ENCODE measurements around the gene AHSP. TPM values are rescaled to one million over a fixed set of nuclear protein-coding genes. Genes with fewer than 3 reads are reported as not detected.
"Not testable (repeated sequence)": the region's sequence is repeated elsewhere in the genome, so short reads cannot be mapped to it uniquely, and the experiment has no call there.

AHSP gene
- total RNA-seq, 4 donors from 2014 or later: not detected

DNA sequence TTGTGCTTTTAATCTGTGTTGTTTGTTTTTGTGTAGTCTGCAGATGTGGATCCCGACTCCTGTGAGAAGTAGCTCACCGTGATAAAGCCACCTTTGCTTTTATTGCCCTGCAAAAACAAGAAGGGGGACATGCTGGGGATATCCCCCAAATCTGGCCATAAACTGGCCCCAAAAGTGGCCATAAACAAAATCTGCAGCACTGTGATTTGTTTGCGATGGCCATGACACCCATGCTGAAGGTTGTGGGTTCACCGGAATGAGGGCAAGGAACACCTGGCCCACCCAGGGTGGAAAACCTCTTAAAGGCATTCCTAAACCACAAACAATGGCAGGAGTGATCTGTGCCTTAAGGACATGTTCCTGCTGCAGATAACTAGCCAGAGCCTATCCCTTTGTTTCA lies 15.1 kb downstream of the AHSP start:
- Histone ChIP-seq H3K4me1 (peaks cover 0 to under 1% (median 0%) of the 10 kb centered on the region in 4 donors), H3K4me3 (no peak overlapping the region)
- 84 to 92% methylated on average over 4 of the region's 4 CpGs for WGBS, 2 donors

DNA sequence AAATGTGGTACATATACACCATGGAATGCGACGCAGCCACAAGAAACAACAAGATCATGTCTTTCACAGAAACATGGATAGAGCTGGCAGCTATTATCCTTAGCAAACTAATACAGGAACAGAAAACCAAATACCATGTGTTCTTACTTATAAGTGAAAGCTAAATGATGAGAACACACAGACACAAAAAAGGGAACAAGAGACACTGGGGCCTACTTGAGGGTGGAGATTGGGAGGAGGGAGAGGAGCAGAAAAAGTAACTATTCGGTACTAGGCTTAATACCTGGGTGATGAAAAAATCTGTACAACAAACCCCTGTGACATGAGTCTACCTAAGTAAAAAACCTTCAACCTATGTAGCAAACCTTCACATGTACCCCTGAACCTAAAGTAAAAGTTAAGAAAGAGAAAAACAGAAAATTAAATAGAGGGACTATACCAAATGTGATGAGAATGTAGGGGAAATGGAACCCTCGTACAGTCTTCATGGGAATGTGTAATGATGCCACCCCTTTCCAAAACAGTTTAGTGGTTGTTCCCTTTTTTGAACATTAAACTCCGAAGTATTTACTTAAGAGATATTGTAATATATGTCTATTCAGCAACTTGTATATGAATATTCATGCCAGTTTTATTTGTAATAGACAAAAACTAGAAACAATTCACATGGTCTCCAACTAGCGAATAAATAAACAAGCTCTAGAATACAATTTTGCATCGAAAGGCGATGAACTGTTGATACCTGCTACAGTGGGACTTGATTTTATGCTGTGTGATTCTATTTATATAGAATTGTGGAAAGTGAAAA lies 33.9 kb downstream of the AHSP start:
- H3K9me3 ChIP-seq: no peaks in the 10 kb centered on the region
- no peaks in the 10 kb centered on the region for H3K4me1 ChIP-seq
- no peak overlapping the region for H3K27ac ChIP-seq
- no peaks in the 10 kb centered on the region for H3K36me3 ChIP-seq
- WGBS, 2 donors: 71 to 84% methylated on average over 8 of the region's 8 CpGs
- no peak overlapping the region for H3K4me3 ChIP-seq
- no peaks in the 10 kb centered on the region for H3K27me3 ChIP-seq
- DNase-seq (ENCODE audit: low spot score in 2 of 2): no peak
- TF ChIP-seq POLR2A (IDR thresholded peaks at IDR 0.05): no peak
- no peak for TF ChIP-seq EP300 (IDR thresholded peaks at IDR 0.05)
- TF ChIP-seq, protein P1, sequence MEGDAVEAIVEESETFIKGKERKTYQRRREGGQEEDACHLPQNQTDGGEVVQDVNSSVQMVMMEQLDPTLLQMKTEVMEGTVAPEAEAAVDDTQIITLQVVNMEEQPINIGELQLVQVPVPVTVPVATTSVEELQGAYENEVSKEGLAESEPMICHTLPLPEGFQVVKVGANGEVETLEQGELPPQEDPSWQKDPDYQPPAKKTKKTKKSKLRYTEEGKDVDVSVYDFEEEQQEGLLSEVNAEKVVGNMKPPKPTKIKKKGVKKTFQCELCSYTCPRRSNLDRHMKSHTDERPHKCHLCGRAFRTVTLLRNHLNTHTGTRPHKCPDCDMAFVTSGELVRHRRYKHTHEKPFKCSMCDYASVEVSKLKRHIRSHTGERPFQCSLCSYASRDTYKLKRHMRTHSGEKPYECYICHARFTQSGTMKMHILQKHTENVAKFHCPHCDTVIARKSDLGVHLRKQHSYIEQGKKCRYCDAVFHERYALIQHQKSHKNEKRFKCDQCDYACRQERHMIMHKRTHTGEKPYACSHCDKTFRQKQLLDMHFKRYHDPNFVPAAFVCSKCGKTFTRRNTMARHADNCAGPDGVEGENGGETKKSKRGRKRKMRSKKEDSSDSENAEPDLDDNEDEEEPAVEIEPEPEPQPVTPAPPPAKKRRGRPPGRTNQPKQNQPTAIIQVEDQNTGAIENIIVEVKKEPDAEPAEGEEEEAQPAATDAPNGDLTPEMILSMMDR (IDR thresholded peaks at IDR 0.05): no peak

More for the DNA sequence above, 15.1 kb downstream of the AHSP start:
- Histone ChIP-seq H3K36me3 (no peaks in the 10 kb centered on the region), H3K27ac (no peak overlapping the region), H3K9me3 (peaks cover 0 to 28% (median 0%) of the 10 kb centered on the region in 4 donors), H3K27me3 (peaks cover 0 to 19% of the 10 kb centered on the region in 2 donors)
- DNase-seq (ENCODE audit: low spot score in 2 of 2): no peak
- no peak for TF ChIP-seq EP300 (IDR thresholded peaks at IDR 0.05)
- TF ChIP-seq, protein P1 (IDR thresholded peaks at IDR 0.05): no peak
- TF ChIP-seq POLR2A (IDR thresholded peaks at IDR 0.05): no peak

DNA sequence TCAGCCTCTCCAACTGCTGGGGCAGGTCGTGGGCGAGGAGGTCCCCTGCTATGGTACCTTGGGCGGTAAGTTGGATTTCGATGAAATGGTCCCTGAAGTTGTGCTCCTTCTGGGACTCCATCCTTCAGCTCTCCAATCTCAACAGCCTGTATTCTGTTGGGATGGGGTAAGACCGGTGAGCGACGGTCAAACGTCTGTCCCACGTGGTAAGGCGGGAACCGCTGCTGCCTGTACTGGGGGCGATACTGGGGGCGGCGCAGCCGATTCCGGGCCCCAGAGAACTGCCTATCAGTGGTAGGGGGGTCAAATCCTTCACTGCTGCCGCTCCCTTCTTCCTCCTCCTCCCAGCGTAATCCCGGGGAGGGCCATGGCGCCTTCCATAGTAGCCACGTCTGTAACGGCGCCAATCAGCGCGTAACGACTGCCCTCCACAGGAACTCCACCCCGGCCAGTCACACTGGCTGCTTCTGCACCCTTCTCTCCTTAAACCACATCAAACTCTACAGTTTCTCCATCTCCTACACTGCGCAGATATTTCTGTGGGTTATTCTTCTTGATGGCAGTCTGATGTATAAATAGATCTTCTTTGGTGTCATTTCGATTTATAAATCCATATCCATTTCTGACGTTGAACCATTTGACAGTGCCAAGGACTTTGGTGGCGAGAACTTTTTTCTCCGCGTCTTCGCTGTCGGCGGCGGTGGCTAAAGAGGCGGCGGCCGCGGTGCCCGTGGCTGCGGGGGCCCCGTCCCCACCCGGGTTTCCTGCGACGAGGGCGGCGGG lies 41.1 kb downstream of the AHSP start:
- TF ChIP-seq, protein P1 (IDR thresholded peaks at IDR 0.05): no peak
- TF ChIP-seq EP300 (IDR thresholded peaks at IDR 0.05): no peak
- no peak for TF ChIP-seq POLR2A (IDR thresholded peaks at IDR 0.05)
- no peaks in the 10 kb centered on the region for H3K36me3 ChIP-seq
- H3K4me3 ChIP-seq: peak overlapping the region in 1 of 4 donors; percentile 33
- H3K9me3 ChIP-seq: no peaks in the 10 kb centered on the region
- no peak for DNase-seq (ENCODE audit: low spot score in 2 of 2)
- peaks cover 0 to 29% of the 10 kb centered on the region in 2 donors for H3K27me3 ChIP-seq
- H3K4me1 ChIP-seq: peaks cover 0 to 9% (median 0%) of the 10 kb centered on the region in 4 donors
- no peak overlapping the region for H3K27ac ChIP-seq
- 9 to 15% methylated on average over 42 to 49 of the region's 49 CpGs for WGBS, 2 donors

DNA sequence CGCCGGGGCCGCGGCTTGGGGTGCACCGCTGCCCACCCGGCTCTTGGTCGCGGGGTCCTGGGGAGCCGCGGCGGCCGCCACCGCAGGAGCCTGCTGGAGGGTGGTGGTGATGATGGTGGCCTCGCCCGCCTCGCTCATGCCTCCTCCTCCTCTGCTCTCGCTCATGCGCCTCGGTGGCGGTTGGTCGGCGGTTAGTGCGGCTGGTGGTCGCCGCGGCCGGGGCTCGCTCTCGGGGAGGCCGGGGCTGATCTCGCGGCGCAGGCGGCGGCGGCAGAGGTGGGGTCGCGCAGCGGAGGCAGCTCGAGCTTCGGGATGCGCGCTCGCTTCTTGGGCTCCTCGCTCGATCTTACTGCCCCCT lies 41.6 kb downstream of the AHSP start:
- Histone ChIP-seq H3K4me3 (peak overlapping the region in 1 of 4 donors; percentile 33), H3K27me3 (peaks cover 0 to 29% of the 10 kb centered on the region in 2 donors), H3K36me3 (no peaks in the 10 kb centered on the region), H3K9me3 (no peaks in the 10 kb centered on the region), H3K4me1 (peaks cover 0 to 9% (median 0%) of the 10 kb centered on the region in 4 donors), H3K27ac (no peak overlapping the region)
- DNase-seq (ENCODE audit: low spot score in 2 of 2): no peak
- no peak for TF ChIP-seq POLR2A (IDR thresholded peaks at IDR 0.05)
- TF ChIP-seq, protein P1 (IDR thresholded peaks at IDR 0.05): no peak
- TF ChIP-seq EP300 (IDR thresholded peaks at IDR 0.05): no peak
- 1 to 2% methylated on average over 28 to 39 of the region's 46 CpGs for WGBS, 2 donors

DNA sequence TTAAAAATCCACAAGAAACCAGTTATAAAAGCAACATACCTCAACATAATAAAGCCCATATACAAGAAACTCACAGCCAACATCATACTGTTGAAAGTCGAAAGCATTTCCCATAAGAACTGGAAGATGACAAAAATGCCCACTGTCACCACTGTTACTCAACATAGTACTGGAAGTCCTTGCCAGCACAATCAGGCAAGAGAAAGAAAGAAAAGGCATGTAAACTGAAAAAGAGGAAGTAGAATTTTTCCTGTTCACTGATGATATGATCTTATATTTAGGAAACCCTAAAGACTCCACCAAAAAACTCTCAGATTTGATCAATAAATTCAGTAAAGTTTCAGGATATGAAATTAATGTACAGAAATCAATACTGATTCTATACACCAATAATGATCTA lies 45.1 kb downstream of the AHSP start:
- Histone ChIP-seq H3K9me3 (peaks cover 0 to 15% (median 2%) of the 10 kb centered on the region in 4 donors), H3K4me3 (no peak overlapping the region), H3K4me1 (peaks cover 0 to 9% (median 0%) of the 10 kb centered on the region in 4 donors), H3K27ac (no peak overlapping the region), H3K36me3 (no peaks in the 10 kb centered on the region), H3K27me3 (peaks cover 0 to 28% of the 10 kb centered on the region in 2 donors)
- WGBS, 2 donors: 60 to 68% methylated on average over 1 of the region's 1 CpG
- DNase-seq (ENCODE audit: low spot score in 2 of 2): no peak
- TF ChIP-seq POLR2A (IDR thresholded peaks at IDR 0.05): no peak
- TF ChIP-seq, protein P1 (IDR thresholded peaks at IDR 0.05): no peak
- no peak for TF ChIP-seq EP300 (IDR thresholded peaks at IDR 0.05)

DNA sequence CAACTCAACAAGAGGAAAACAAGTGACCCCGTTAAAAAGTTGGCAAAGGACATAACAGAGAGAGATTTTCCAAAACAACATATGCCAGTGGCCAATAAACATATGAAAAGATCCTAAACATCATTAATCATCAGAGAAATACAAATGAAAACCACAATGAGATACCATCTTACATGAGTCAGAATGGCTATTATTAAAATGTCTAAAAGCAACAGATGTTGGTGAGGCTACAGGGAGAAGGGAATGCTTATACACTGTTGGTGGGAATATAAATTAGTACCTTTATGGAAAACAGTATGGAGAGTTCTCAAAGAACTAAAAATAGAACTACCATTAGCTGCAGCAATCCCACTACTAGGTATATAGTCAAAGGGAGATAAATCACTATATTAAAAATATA lies 46.5 kb downstream of the AHSP start:
- not testable (repeated sequence) for H3K36me3 ChIP-seq; H3K27ac ChIP-seq; H3K4me3 ChIP-seq; DNase-seq (ENCODE audit: low spot score in 2 of 2); H3K4me1 ChIP-seq
- peaks cover 0 to 27% (median 2%) of the 10 kb centered on the region in 4 donors for H3K9me3 ChIP-seq
- 32 to 42% methylated on average over 1 of the region's 1 CpG for WGBS, 2 donors
- H3K27me3 ChIP-seq: peaks cover 0 to 16% of the 10 kb centered on the region in 2 donors
